ENCODE measurements around the gene CPVL.

DNA sequence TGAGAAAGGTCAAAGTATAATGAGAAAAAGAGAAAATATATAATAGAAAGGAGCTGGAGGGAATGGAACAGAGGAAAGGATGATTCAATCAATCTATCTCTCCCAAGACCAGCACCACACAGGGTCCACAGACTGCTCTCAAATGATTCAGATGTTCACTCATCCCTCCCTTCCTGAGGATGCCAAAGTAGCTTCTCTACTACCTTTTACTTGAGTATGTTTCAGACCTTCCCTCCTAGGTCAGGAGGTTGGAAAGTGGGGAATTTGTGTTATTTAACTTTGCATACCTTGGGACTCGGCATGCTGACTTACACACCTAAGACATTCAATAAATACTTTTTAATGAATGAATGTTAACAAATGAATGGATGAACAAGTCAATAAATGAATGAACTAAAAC lies 30.6 kb downstream of the CPVL start:
- TF ChIP-seq CEBPB (IDR thresholded peaks at IDR 0.05) = no peak
- TF ChIP-seq, protein P1, sequence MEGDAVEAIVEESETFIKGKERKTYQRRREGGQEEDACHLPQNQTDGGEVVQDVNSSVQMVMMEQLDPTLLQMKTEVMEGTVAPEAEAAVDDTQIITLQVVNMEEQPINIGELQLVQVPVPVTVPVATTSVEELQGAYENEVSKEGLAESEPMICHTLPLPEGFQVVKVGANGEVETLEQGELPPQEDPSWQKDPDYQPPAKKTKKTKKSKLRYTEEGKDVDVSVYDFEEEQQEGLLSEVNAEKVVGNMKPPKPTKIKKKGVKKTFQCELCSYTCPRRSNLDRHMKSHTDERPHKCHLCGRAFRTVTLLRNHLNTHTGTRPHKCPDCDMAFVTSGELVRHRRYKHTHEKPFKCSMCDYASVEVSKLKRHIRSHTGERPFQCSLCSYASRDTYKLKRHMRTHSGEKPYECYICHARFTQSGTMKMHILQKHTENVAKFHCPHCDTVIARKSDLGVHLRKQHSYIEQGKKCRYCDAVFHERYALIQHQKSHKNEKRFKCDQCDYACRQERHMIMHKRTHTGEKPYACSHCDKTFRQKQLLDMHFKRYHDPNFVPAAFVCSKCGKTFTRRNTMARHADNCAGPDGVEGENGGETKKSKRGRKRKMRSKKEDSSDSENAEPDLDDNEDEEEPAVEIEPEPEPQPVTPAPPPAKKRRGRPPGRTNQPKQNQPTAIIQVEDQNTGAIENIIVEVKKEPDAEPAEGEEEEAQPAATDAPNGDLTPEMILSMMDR (IDR thresholded peaks at IDR 0.05) = no peak

Measured in A549 (cell line).